ENCODE results near the gene SMCO1. TPM values are rescaled to one million over a fixed set of nuclear protein-coding genes. Genes with fewer than 3 reads are reported as not detected.
"Not testable (repeated sequence)": the region's sequence is repeated elsewhere in the genome, so short reads cannot be mapped to it uniquely, and the experiment has no call there.

Gene SMCO1
- total RNA-seq, 1 donor from 2014 or later: not detected

DNA sequence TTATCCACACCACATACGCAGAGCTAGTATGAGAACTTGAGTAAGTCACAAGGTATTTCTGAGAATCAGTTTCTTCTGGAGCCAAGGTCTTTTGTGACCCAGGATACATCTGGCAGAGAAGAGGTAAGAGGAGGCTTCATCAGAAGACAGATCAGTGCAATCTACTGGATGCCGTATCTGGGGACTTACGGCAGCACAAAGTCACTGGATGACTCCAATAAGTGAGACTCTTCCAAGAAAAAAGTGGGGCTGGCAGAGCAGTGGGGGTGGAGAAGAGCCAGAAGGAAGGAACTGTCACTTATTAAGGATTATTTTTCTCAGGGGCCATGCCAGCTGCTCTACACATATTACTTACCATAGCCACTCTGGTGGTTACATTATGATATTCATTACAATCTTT, 51.3 kb downstream of the SMCO1 start:
- H3K36me3 Mint-ChIP-seq (ENCODE audit: low read depth): peaks cover 57% of the 10 kb centered on the region
- DNase-seq (ENCODE audit: low spot score): no peak
- peaks cover 13% of the 10 kb centered on the region for H3K9me3 Mint-ChIP-seq
- no peak overlapping the region for H3K4me3 Mint-ChIP-seq (ENCODE audit: low read depth)
- H3K4me1 Mint-ChIP-seq (ENCODE audit: low read depth): peaks cover 6% of the 10 kb centered on the region
- no peaks in the 10 kb centered on the region for H3K27me3 Mint-ChIP-seq (ENCODE audit: low read depth)
- intact Hi-C loops (cut with micrococcal nuclease): no loop called here
- H3K27ac Mint-ChIP-seq: no peak overlapping the region

DNA sequence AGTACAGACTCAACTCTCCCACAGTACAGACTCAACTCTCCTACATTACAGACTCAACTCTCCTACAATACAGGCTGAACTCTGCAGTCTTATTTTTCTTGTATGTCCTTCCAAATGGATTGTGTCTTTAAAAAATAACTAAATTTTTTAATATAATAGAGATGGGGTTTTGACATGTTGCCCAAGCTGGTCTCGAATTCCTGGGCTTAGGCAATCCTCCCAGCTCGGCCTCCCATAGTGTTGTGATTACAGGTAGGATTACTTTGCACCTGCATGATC, 51.7 kb downstream of the SMCO1 start:
- peaks cover 13% of the 10 kb centered on the region for H3K9me3 Mint-ChIP-seq
- H3K36me3 Mint-ChIP-seq (ENCODE audit: low read depth): peaks cover 54% of the 10 kb centered on the region
- H3K4me1 Mint-ChIP-seq (ENCODE audit: low read depth): peaks cover 5% of the 10 kb centered on the region
- H3K27me3 Mint-ChIP-seq (ENCODE audit: low read depth): no peaks in the 10 kb centered on the region
- no peak overlapping the region for H3K27ac Mint-ChIP-seq
- no peak for DNase-seq (ENCODE audit: low spot score)
- intact Hi-C loops (cut with micrococcal nuclease): no loop called here
- no peak overlapping the region for H3K4me3 Mint-ChIP-seq (ENCODE audit: low read depth)

- intact Hi-C loops (cut with micrococcal nuclease); H3K4me3 Mint-ChIP-seq (ENCODE audit: low read depth): not testable (repeated sequence)
- peak overlapping the region; percentile 2 for H3K27ac Mint-ChIP-seq
Measured at GRCh38 chr3:196462680-196463477, 52.3 kb downstream of the SMCO1 start.

DNA sequence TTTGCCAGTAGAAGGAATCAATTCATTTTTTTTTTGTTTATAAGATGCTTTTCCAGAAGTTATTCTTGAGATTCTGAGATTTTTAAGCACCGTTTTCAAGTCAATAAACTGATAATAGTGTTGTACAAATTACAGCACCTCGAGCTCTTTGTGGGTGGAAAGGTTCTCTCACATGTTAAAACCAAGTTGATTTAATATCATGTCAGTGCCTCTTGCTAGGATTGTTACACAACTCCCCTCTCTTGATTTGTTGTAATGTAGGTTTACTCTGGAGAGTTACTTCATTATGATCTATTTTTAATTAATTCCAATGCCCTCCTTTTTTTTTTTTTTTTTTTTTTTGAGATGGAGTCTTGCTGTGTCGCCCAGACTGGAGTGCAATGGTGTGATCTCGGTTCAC, 57.1 kb downstream of the SMCO1 start:
- Mint-ChIP-seq H3K27ac (no peak overlapping the region), H3K9me3 (peaks cover 8% of the 10 kb centered on the region), H3K4me1 (ENCODE audit: low read depth) (peaks cover 7% of the 10 kb centered on the region), H3K36me3 (ENCODE audit: low read depth) (peaks cover 17% of the 10 kb centered on the region), H3K4me3 (ENCODE audit: low read depth) (no peak overlapping the region), H3K27me3 (ENCODE audit: low read depth) (no peaks in the 10 kb centered on the region)
- DNase-seq (ENCODE audit: low spot score): no peak
- intact Hi-C loops (cut with micrococcal nuclease): no loop called here

More at GRCh38 chr3:196462680-196463477, 52.3 kb downstream of the SMCO1 start:
- DNase-seq (ENCODE audit: low spot score); H3K27me3 Mint-ChIP-seq (ENCODE audit: low read depth); H3K4me1 Mint-ChIP-seq (ENCODE audit: low read depth): not testable (repeated sequence)
- Mint-ChIP-seq H3K9me3 (peaks cover 13% of the 10 kb centered on the region), H3K36me3 (ENCODE audit: low read depth) (peaks cover 49% of the 10 kb centered on the region)

- intact Hi-C loops (cut with micrococcal nuclease); H3K4me1 Mint-ChIP-seq (ENCODE audit: low read depth); DNase-seq (ENCODE audit: low spot score): not testable (repeated sequence)
Measured at GRCh38 chr3:196457470-196457869, 57.7 kb downstream of the SMCO1 start.

More at GRCh38 chr3:196457470-196457869, 57.7 kb downstream of the SMCO1 start:
- H3K9me3 Mint-ChIP-seq; H3K27ac Mint-ChIP-seq; H3K27me3 Mint-ChIP-seq (ENCODE audit: low read depth); H3K4me3 Mint-ChIP-seq (ENCODE audit: low read depth): not testable (repeated sequence)
- H3K36me3 Mint-ChIP-seq (ENCODE audit: low read depth): peaks cover 12% of the 10 kb centered on the region

Other genes with a start within 250 kb of the SMCO1 start
- 49.2 and 53.7 TPM in 2 replicates for gene PCYT1A, start 227.6 kb downstream of the SMCO1 start, total RNA-seq
- gene DYNLT2B, start 197.1 kb downstream of the SMCO1 start, total RNA-seq: 10.9 and 12.3 TPM in 2 replicates
- gene TM4SF19, start 177.0 kb downstream of the SMCO1 start, total RNA-seq: not detected in 2 replicates
- gene UBXN7, start 82.9 kb downstream of the SMCO1 start, total RNA-seq: 64.4 and 67.8 TPM in 2 replicates
- gene RNF168, start 11.6 kb downstream of the SMCO1 start, total RNA-seq: 36.3 and 37.2 TPM in 2 replicates
- 16.5 and 17.4 TPM in 2 replicates for gene WDR53, start 53.2 kb upstream of the SMCO1 start, total RNA-seq
- gene FBXO45, start 53.3 kb upstream of the SMCO1 start, total RNA-seq: 22.4 and 23.0 TPM in 2 replicates
- 51.4 and 53.2 TPM in 2 replicates for gene NRROS, start 124.3 kb upstream of the SMCO1 start, total RNA-seq
- 3.7 and 4.5 TPM in 2 replicates for gene CEP19, start 196.9 kb upstream of the SMCO1 start, total RNA-seq
- gene PIGX, start 197.0 kb upstream of the SMCO1 start, total RNA-seq: 65.7 and 70.8 TPM in 2 replicates
- gene PAK2, start 224.5 kb upstream of the SMCO1 start, total RNA-seq: 103 and 107 TPM in 2 replicates